K562 (cell line): ENCODE data around the gene MDM4. TPM values are rescaled to one million over a fixed set of nuclear protein-coding genes. Genes with fewer than 3 reads are reported as not detected.

Source experiments
- ATAC-seq: fragments of 200-7000 bp; cut with Tn5 transposase; 3 replicates; pipeline ENCODE4 v1.9.1; 2020; ENCODE audit warnings: moderate library complexity
- BruUV-seq: library from RNA; stranded (reverse); fragments of 400-500 nt; replicated peaks from 2 replicates; lab custom pipeline; 2021; lab: Mats Ljungman, UMichigan
- CTCF ChIA-PET: fragments of 300-600 bp; formaldehyde crosslinking; extraction: SDS; loops from one replicate; lab custom pipeline; 2021; ENCODE audit warnings: low intra/inter-chr PET ratio; lab: Yijun Ruan, JAX
- POLR2A ChIA-PET: fragments of 300-600, 350-650 bp; sonication (Branson Sonifier 250); formaldehyde crosslinking; extraction: SDS; loops from one replicate; lab custom pipeline; 2021; ENCODE audit warnings: antibody characterized with exemption, inconsistent platforms; lab: Yijun Ruan, JAX
- DNase-seq, 4 experiments: peaks; one replicate each; pipeline versions ENCODE4 v3.0.0 to v3.0.0-alpha.2; 2011 to 2018; ENCODE audit warnings: low spot score in 3 of 4, mixed read lengths in 3 of 4; ENCODE audit errors: extremely low read depth in 1 of 4
- FAIRE-seq: peaks from 2 replicates; lab custom pipeline; 2011; peaks lifted over from hg19 to GRCh38; lab: Jason Lieb, UNC
- H2AFZ ChIP-seq: 2 replicates; pipeline ENCODE4 v1.6.0; 2011; ENCODE audit warnings: low read depth, low read length, control low read depth, inconsistent platforms
- H3K27ac ChIP-seq: fragments of 200-600 bp; 3 replicates; pipeline ENCODE4 v1.8.0; 2011; ENCODE audit warnings: low read depth, mild to moderate bottlenecking, control low read depth, inconsistent platforms, low read length, moderate library complexity, mixed read lengths; ENCODE audit errors: extremely low read depth
- H3K27me3 ChIP-seq, 2 experiments: fragments of 300-600 bp in 1 of 2; 2 replicates in 1 of 2; 3 replicates in 1 of 2; pipeline versions ENCODE4 v1.6.0 to v1.8.0; 2011; ENCODE audit warnings: inconsistent platforms in 2 of 2, low read length in 2 of 2, mild to moderate bottlenecking in 1 of 2, mixed read lengths in 1 of 2, moderate library complexity in 1 of 2; ENCODE audit not compliant: control insufficient read depth in 2 of 2, insufficient read depth in 2 of 2
- H3K36me3 ChIP-seq: fragments of 300-600 bp; 3 replicates; pipeline ENCODE4 v1.8.0; 2011; ENCODE audit warnings: mild to moderate bottlenecking, low read length, inconsistent platforms; ENCODE audit not compliant: control insufficient read depth, insufficient read depth
- H3K4me1 ChIP-seq, 2 experiments: fragments of 200-600 bp in 1 of 2; replicated peaks in 1 of 2; 2 replicates in 1 of 2; 3 replicates in 1 of 2; pipeline versions ENCODE4 v1.5.1 to v1.8.0; 2011; ENCODE audit warnings: inconsistent platforms in 2 of 2, low read length in 2 of 2, mild to moderate bottlenecking in 1 of 2, mixed read lengths in 1 of 2, moderate library complexity in 1 of 2; ENCODE audit not compliant: control insufficient read depth in 2 of 2, insufficient read depth in 2 of 2
- H3K4me2 ChIP-seq: 2 replicates; pipeline ENCODE4 v1.6.1; 2011; ENCODE audit warnings: low read length, control low read depth, inconsistent platforms, mixed read lengths; ENCODE audit not compliant: insufficient read depth
- H3K4me3 ChIP-seq: fragments of 200-600 bp; sonication (generic), shearing (Covaris generic); 2 replicates; pipeline ENCODE4 v1.5.1; 2016; ENCODE audit warnings: control low read depth, inconsistent platforms
- H3K79me2 ChIP-seq: fragments of 200-600 bp; 3 replicates; pipeline ENCODE4 v1.8.0; 2011; ENCODE audit warnings: low read length, inconsistent platforms; ENCODE audit not compliant: control insufficient read depth, insufficient read depth
- H3K9ac ChIP-seq, 2 experiments: 2 replicates each; pipeline versions ENCODE4 v1.6.0 to v1.6.1; 2011; ENCODE audit warnings: low read depth in 2 of 2, low read length in 2 of 2, control low read depth in 1 of 2, inconsistent platforms in 1 of 2, mild to moderate bottlenecking in 1 of 2, mixed read lengths in 1 of 2; ENCODE audit not compliant: insufficient read depth in 1 of 2
- H3K9me1 ChIP-seq: one replicate; pipeline ENCODE4 v1.6.0; 2011; ENCODE audit warnings: inconsistent platforms, mild to moderate bottlenecking, low read length, moderate library complexity; ENCODE audit not compliant: control insufficient read depth, insufficient read depth
- H3K9me3 ChIP-seq: replicated peaks from 2 replicates; pipeline ENCODE4 v1.5.1; 2011; ENCODE audit warnings: low read depth, low read length, inconsistent platforms; ENCODE audit not compliant: control insufficient read depth, insufficient read depth
- H4K20me1 ChIP-seq: replicated peaks from 2 replicates; pipeline ENCODE4 v1.6.1; 2011; ENCODE audit warnings: low read length, inconsistent platforms, mixed read lengths; ENCODE audit not compliant: control insufficient read depth, insufficient read depth
- ARID4B ChIP-seq: sonication (generic); formaldehyde crosslinking; IDR thresholded peaks from 2 replicates; pipeline ENCODE4 v1.8.0; 2022; ENCODE audit warnings: mild to moderate bottlenecking, missing genetic modification reagents
- CBX3 ChIP-seq, 2 experiments: IDR thresholded peaks; 1 replicate in 1 of 2; 2 replicates in 1 of 2; pipeline ENCODE4 v1.6.1; 2012; ENCODE audit warnings: inconsistent platforms in 2 of 2, low read length in 2 of 2, borderline replicate concordance in 1 of 2, control low read depth in 1 of 2
- CHD4 ChIP-seq: fragments of 200-600 bp; sonication (generic); IDR thresholded peaks from 3 replicates; pipeline ENCODE4 v1.6.1; 2012; ENCODE audit warnings: low read depth, mild to moderate bottlenecking, mixed read lengths, low read length, inconsistent platforms; ENCODE audit not compliant: insufficient read depth, insufficient replicate concordance, poor library complexity, severe bottlenecking
- OTX1 ChIP-seq: fragments of 450-650 bp; formaldehyde crosslinking; IDR thresholded peaks from 2 replicates; pipeline ENCODE4 v1.4.0; 2022; ENCODE audit warnings: mild to moderate bottlenecking
- POLR2AphosphoS2 ChIP-seq: IDR thresholded peaks from 2 replicates; pipeline ENCODE4 v1.6.1; 2012; ENCODE audit warnings: low read length, improper control_type of control experiment
- ZBTB11 ChIP-seq, 3 experiments: fragments of 200-800 bp in 1 of 3; fragments of 250-450 bp in 1 of 3; fragments of 450-650 bp in 1 of 3; sonication (Bioruptor Pico) in 1 of 3; sonication (Bioruptor generic) in 1 of 3; formaldehyde crosslinking in 1 of 3; IDR thresholded peaks; 2 replicates each; pipeline versions ENCODE4 v1.6.1 to v1.8.0; 2016 to 2022; ENCODE audit warnings: mild to moderate bottlenecking in 2 of 3, missing genetic modification characterization in 2 of 3, missing compliant biosample characterization in 1 of 3, moderate library complexity in 1 of 3
- ZBTB5 ChIP-seq: fragments of 450-650 bp; IDR thresholded peaks from 2 replicates; pipeline ENCODE4 v1.6.1; 2017; ENCODE audit warnings: antibody characterized with exemption
- ZKSCAN3 ChIP-seq: fragments of 250-450 bp; sonication (Bioruptor Pico); IDR thresholded peaks from 2 replicates; pipeline ENCODE4 v1.4.0; 2020
- ZNF778 ChIP-seq: fragments of 450-650 bp; formaldehyde crosslinking; IDR thresholded peaks from 2 replicates; pipeline ENCODE4 v1.4.0; 2020; ENCODE audit warnings: mild to moderate bottlenecking, moderate library complexity
- ZNF785 ChIP-seq: fragments of 250-450 bp; sonication (Bioruptor Pico); IDR thresholded peaks from 2 replicates; pipeline ENCODE4 v1.4.0; 2020; ENCODE audit warnings: mild to moderate bottlenecking
- WGBS: fragments of 100-300 bp; shearing (Covaris generic); methylation state at CpG from one replicate; pipeline ENCODE4 v1.1.6; 2016; ENCODE audit warnings: low coverage, mixed read lengths; ENCODE audit not compliant: insufficient coverage; ENCODE audit errors: missing lambda C conversion rate; 5-methylcytosine and 5-hydroxymethylcytosine counted together
- in situ Hi-C: fragments of 300-500 bp; cut with MboI; formaldehyde crosslinking; loops from 4 replicates; pipeline ENCODE4 v1.15.0; 2018; ENCODE audit warnings: inconsistent platforms, mixed read lengths
- intact Hi-C: fragments of 100-400 bp; cut with micrococcal nuclease; formaldehyde crosslinking; loops from 2 replicates; pipeline ENCODE4 v1.14.2; 2022
- polyA plus RNA-seq, 8 experiments: library from polyadenylated mRNA; depleted of rRNA in 4 of 8; stranded (reverse) in 5 of 8; unstranded in 3 of 8; fragments of >200 nt; fragmentation: Nextera tagmentation in 2 of 8; fragmentation: Illumina TruSeq in 1 of 8; extraction: Ambion mirVana in 2 of 8; extraction: Trizol in 1 of 8; gene quantifications; 2 replicates each; pipeline versions ENCODE4 v1.2.1 to v1.2.3, GENCODE V29; 2011 to 2014; ENCODE audit warnings: inconsistent platforms in 1 of 8, missing spikeins in 1 of 8
- total RNA-seq, 7 experiments: library from RNA; depleted of rRNA in 6 of 7; stranded (reverse); fragments of >200 nt in 6 of 7; fragmentation: Illumina TruSeq in 2 of 7; extraction: Trizol in 2 of 7; gene quantifications; 2 replicates each; pipeline versions ENCODE4 v1.2.1 to v1.2.3, GENCODE V29; 2011 to 2021; ENCODE audit warnings: low replicate concordance in 1 of 7
- TF ChIP-seq, protein P1 (sequence below): sonication (generic); formaldehyde crosslinking; IDR thresholded peaks from 2 replicates; pipeline ENCODE4 v1.8.0; 2022; ENCODE audit warnings: mild to moderate bottlenecking, missing genetic modification reagents

MDM4 gene
- total and polyA plus RNA-seq, 9 of the 15 experiments (the other 6 are each of a cell fraction or from before 2014, with no cell fraction given) = 3.3 to 61.7 (median 21.2) TPM

DNA sequence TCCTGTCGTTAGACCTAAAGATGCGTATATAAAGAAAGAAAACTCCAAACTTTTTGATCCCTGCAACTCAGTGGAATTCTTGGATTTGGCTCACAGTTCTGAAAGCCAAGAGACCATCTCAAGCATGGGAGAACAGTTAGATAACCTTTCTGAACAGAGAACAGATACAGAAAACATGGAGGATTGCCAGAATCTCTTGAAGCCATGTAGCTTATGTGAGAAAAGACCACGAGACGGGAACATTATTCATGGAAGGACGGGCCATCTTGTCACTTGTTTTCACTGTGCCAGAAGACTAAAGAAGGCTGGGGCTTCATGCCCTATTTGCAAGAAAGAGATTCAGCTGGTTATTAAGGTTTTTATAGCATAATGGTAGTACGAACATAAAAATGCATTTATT lies 33.1 kb downstream of the MDM4 start:
- H3K79me2 ChIP-seq = no peaks in the 10 kb centered on the region
- H3K36me3 ChIP-seq = peaks cover 89% of the 10 kb centered on the region
- BruUV-seq = no TSS peak
- FAIRE-seq (no peak), DNase-seq (no peak), ATAC-seq (no peak)
- H4K20me1 ChIP-seq = peaks cover 1% of the 10 kb centered on the region; the same call in 1 of the 2 replicates
- H3K27me3 ChIP-seq = no peaks in the 10 kb centered on the region
- H3K9me1 ChIP-seq = no peaks in the 10 kb centered on the region
- H3K4me1 ChIP-seq = no peaks in the 10 kb centered on the region
- intact Hi-C loops (no loop called here), in situ Hi-C loops (no loop called here)
- H3K9ac ChIP-seq = no peak overlapping the region
- H2AFZ ChIP-seq = no peak overlapping the region
- CTCF ChIA-PET = no interaction called here
- POLR2A ChIA-PET = interaction anchor here (0.6 to 1.0 kb wide), 4 partner anchors 9 to 889 kb away, joined by 3 to 6 read pairs (median 4); no protein-coding TSS in a partner anchor
- no peak overlapping the region for H3K4me2 ChIP-seq
- WGBS = 92% methylated on average over 6 of the region's 6 CpGs
- H3K9me3 ChIP-seq = no peaks in the 10 kb centered on the region
- H3K4me3 ChIP-seq = no peak overlapping the region
- no peak overlapping the region for H3K27ac ChIP-seq
- TF ChIP-seq CHD4 = no peak
- TF ChIP-seq, protein P1, sequence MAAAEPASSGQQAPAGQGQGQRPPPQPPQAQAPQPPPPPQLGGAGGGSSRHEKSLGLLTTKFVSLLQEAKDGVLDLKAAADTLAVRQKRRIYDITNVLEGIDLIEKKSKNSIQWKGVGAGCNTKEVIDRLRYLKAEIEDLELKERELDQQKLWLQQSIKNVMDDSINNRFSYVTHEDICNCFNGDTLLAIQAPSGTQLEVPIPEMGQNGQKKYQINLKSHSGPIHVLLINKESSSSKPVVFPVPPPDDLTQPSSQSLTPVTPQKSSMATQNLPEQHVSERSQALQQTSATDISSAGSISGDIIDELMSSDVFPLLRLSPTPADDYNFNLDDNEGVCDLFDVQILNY = no peak
- no peak for TF ChIP-seq ARID4B
- TF ChIP-seq ZNF785 (CRISPR knock-in tag) = no peak
- no peak for TF ChIP-seq ZBTB11 (CRISPR knock-in tag; IDR thresholded peaks at IDR 0.05)
- no peak for TF ChIP-seq ZNF778 (CRISPR knock-in tag)
- no peak for TF ChIP-seq CBX3 (IDR thresholded peaks at IDR 0.05; ENCODE audit: borderline replicate concordance in 1 of 2, low read length in 2 of 2)
- TF ChIP-seq OTX1 = no peak
- TF ChIP-seq ZBTB5 = no peak
- no peak for TF ChIP-seq ZKSCAN3 (CRISPR knock-in tag)
- no peak for TF ChIP-seq POLR2AphosphoS2
